AG09319 (cell line): ENCODE measurements around the gene PRKAG2.

Experiments used
- DNase-seq: peaks from one replicate; pipeline ENCODE4 v3.0.0-alpha.2; 2010; ENCODE audit warnings: low read depth; ENCODE audit errors: extremely low read depth
- TF ChIP-seq, protein P1 (sequence below): IDR thresholded peaks from 2 replicates; pipeline ENCODE4 v1.5.1; 2011; ENCODE audit warnings: low read depth, mild to moderate bottlenecking, inconsistent platforms, low read length, moderate library complexity

The PRKAG2 gene

DNA sequence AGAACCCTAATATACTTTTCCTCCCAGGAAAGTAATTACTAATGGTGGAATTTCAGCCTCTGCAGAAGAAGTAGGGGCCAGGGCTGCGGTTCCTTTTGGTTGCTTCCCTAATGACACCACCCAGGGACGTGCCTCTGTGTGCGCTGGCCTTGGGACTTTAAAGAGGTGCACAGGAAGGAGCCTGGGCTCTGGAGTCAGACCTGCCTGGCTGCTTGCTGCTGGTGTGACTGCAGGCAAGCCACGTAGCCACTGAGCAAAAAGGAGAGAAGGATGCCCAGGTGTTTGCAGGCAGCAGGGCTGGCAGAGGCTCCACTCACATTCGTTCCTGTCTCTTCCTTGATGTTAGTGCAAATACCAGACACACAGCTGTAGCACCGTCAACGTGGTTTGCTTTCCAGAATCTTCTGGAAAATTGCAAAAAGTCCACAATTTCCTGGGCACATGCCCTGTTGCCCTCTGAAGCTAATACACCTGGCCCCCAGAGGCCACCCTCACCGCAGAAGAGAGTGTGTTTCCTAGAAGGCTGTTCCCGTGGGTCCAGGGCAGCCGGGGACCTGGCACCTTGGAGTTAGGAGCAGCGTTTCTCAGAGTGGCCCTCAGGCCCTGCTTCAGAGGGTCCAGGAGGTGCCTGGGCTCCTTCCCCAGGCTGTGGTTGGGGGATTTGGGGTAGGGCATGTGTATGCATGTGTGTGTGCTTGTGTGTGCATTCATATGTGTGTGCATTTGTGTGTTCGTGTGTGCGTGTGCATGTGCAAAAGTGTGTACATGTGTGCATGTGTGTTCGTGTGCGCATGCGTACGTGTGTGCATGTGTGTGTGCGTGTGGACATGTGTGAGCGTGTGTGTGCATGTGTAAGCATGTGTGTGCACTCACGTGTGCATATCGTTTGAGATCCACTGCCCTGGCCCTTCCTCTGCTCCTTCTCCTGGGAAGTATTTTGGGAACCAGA, 12.8 kb upstream of the PRKAG2 start:
- TF ChIP-seq, protein P1, sequence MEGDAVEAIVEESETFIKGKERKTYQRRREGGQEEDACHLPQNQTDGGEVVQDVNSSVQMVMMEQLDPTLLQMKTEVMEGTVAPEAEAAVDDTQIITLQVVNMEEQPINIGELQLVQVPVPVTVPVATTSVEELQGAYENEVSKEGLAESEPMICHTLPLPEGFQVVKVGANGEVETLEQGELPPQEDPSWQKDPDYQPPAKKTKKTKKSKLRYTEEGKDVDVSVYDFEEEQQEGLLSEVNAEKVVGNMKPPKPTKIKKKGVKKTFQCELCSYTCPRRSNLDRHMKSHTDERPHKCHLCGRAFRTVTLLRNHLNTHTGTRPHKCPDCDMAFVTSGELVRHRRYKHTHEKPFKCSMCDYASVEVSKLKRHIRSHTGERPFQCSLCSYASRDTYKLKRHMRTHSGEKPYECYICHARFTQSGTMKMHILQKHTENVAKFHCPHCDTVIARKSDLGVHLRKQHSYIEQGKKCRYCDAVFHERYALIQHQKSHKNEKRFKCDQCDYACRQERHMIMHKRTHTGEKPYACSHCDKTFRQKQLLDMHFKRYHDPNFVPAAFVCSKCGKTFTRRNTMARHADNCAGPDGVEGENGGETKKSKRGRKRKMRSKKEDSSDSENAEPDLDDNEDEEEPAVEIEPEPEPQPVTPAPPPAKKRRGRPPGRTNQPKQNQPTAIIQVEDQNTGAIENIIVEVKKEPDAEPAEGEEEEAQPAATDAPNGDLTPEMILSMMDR, result no peak
- DNase-seq, result no peak

DNA sequence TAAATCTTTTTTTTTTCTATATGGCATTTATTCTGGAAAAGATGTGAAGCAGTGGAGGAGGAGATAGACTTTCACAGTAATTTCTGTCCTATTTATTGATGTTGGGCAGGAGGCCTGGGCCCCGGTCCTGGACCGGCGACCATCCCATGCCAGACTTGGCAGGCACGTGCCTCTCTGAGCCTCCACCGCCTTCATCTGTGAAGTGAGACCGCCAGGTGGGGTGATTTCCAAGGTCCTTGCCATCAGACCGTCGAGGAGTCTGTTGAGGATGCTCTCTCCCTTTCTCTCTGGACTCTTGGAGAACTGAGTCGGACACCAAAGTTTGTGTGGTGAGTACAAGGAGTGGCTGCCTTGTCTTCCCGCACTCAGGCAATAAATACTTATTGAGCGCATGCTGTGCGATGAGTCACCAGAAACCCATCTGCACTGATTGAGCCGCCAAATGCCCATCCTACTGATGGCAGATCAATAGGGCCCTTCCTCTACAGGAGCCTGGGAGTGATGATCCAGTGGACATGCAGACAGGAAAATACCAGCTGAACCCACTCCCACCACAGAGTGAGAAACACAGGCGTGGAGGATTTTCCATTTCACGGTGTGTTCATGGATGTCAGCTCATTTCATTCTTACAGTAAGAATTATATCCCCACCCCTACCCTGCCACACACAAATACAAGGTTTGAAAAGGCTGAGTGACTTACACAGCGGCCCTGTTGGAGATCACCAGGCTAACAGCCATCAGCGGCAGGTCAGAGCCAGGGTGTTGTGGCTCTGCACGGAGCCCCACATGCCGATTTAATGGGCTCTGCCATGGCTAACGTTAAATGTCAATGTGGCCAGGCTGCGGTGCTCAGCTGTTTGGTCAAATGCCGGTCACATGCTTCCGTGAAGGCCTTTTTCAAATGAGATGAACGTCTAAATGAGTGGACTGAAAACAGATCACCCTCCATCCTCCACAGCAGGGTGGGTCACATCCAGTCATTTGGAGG, 11.5 kb upstream of the PRKAG2 start:
- no peak for DNase-seq

DNA sequence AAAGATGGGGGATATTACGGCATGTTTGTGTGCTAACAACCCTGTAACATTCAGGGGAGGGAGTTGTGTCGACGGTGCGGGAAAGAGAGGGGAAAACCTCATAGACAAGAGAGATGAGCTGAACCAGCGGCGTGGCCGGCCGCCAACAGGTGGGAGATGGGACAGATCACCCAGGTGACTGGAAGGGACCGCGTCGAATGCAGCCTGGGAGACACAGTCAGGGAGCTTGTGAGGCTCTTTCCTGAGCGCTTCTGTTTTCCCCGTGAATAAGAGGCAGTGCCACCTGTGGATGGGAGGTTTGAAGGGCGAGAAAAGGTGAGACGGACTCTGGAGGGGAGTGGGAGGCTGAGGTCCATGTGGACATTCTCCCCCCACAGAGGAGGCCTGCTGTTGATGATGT, 9.9 kb upstream of the PRKAG2 start:
- DNase-seq, result no peak
- TF ChIP-seq, protein P1, result no peak

More for the DNA sequence above, 11.5 kb upstream of the PRKAG2 start:
- TF ChIP-seq, protein P1, result no peak

DNA sequence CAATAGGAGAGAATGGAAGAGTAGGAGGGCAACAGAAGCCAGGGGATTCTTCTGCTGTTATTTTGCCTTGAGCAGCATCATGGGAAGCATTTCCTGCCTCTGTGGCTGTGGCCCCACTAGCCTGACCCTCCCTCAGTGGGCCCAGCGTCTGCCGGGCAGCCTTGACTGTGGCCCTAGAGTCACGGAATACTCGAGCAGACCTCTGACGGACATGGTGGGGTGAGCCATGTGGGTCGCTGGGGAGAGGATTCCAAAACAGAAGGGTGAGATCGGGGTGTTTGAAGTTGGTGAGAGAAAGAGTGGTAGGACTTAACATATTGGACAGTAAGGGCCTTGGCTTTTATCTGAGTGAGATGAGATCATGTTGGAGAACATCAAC, 8.3 kb upstream of the PRKAG2 start:
- no peak for DNase-seq

DNA sequence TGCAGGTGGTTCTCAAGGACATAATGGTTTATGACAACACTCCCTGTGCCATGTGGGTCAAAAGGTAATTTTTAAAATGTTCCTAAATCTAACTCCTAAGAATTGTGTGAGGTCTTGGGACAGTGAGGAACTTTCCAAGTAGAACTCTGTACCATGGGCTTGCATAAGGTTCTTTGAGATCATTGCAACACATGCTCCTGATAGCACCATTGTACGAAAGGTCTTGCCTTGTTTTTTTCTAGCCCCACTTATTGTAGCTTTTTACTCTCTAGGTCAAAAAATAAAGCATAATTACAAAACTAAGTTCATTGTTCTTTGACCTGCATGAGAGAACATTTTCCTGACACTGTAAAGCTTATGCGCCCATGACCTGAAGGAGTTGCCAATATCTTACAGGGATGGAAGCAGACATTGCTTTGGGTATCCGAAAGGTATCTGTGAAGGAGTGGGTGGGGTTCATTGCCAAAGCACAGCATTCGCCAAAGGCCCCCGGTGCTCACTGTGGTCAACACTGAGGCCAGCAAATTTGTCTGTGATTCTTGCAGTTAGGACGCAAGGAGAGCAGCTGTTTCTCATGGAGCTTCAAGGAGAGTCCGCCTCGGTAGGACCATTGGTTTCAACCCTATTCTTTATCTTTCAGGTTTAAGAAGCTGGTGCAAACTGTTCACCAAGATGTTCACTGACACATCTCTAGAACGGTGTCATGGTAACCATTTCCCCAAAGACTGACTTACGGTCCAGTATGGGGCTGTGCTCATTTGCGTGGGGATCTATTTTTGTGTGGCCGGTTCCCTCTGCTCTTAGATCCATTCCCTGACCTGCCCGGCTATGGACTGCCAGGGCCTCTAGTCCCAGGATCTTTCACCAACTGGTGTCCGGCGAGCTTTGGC, 7.6 kb upstream of the PRKAG2 start:
- no peak for DNase-seq
- TF ChIP-seq, protein P1, result no peak

More for the DNA sequence above, 8.3 kb upstream of the PRKAG2 start:
- TF ChIP-seq, protein P1, result no peak

DNA sequence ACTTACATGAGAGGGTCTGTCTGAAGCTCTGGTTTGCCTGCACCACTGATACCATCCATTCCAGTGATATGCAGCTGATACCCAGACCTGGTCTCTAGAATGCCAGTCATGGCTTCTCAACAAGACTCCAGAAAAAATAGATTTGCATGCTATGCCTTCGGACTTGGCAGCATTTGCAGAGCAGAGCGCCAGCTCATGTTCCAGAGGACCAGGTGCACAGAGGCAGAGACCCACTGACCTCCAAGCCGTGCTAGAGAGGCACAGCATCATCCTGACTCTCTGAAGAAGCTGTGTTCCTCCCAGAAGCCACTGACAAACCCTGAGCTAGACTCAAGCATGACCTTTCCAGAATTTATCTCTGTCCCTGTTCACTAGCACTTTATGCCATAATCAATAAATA, 6.9 kb upstream of the PRKAG2 start:
- DNase-seq, result no peak
- TF ChIP-seq, protein P1, result no peak
